ENCODE measurements around the gene PXN.

DNA sequence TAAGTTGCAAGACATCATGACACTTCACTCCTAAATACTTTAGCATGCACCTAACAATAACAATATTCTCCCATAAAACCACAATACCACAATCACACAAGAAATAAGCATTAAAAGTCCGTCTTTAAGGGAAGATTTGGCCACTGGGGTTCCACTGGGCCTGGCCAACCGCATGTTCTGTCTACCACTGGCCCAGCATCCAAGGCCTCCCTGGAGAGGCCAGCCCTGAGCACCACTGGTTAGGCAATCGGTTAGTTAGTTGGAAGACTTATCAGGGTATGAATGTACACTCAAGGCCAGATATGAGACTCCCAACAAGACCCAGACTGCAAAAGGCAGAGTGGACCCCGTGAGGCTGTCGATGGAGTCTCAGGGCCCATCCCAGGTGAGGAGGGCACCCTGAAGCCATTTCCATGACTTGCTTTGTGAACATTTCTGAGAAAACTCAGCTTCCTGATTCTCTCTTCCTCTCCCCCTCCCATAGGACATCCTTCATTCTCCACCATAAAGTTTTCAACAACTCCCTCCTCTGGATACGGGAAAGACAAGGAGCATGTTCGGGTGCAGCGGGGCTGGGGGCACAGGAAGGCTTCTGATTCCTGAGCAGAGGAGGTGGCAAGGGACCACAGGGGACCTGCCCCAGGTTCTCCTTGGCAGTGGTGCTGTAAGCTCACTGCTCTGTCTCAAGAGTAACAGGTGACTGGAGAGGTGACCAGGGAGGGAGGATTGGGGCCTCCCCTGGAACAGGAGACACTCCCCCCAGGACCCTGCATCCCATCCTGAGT is 5.9 kb downstream of the PXN start:
- TF ChIP-seq POLR2AphosphoS5 (IDR thresholded peaks at IDR 0.05) (no peak), CTCF (IDR thresholded peaks at IDR 0.05 in 8 of 11, conservative IDR thresholded peaks at IDR 0.05 in 3 of 11) (no peak)
